B cell (primary cell): Measurements from ENCODE around the gene RELB. TPM values are rescaled to one million over a fixed set of nuclear protein-coding genes. Genes with fewer than 3 reads are reported as not detected.
A peak's percentile ranks its signal among the peaks of the same experiment; 100 is the strongest.

Source experiments
- ATAC-seq: fragments of 200-7000 bp; cut with Tn5 transposase; one replicate; pipeline ENCODE4 v1.10.0; 2021; ENCODE audit warnings: low read depth, mild to moderate bottlenecking, moderate number of reproducible peaks, moderate library complexity
- CTCF ChIA-PET: fragments of 350-600 bp; sonication (Branson Sonifier 250); formaldehyde crosslinking; loops from one replicate; lab custom pipeline; 2021; ENCODE audit warnings: antibody characterized with exemption, inconsistent platforms; lab: Charles Lee
- POLR2A ChIA-PET: fragments of 350-600 bp; sonication (Branson Sonifier 250); formaldehyde crosslinking; loops from one replicate; lab custom pipeline; 2021; ENCODE audit warnings: antibody characterized with exemption; lab: Charles Lee
- DNase-seq: peaks from one replicate; pipeline ENCODE4 v3.0.0; 2013
- H2AFZ ChIP-seq: 2 replicates; pipeline ENCODE4 v1.6.1; 2012; ENCODE audit warnings: mild to moderate bottlenecking, low read depth, low read length; ENCODE audit not compliant: insufficient read depth, poor library complexity, severe bottlenecking
- H3K27ac ChIP-seq, 2 donors: 1 replicate in 1 of 2; 2 replicates in 1 of 2; pipeline ENCODE4 v1.5.1; 2012 to 2013; ENCODE audit warnings: low read length in 2 of 2, mild to moderate bottlenecking in 2 of 2, moderate library complexity in 1 of 2
- H3K27me3 ChIP-seq, 4 experiments: fragments of 200-600 bp in 1 of 4; sonication (generic) in 1 of 4; replicated peaks in 1 of 4; 1 replicate in 2 of 4; 2 replicates in 2 of 4; pipeline versions ENCODE4 v1.6.1 to v1.7.0; 2013 to 2016; ENCODE audit warnings: low read length in 3 of 4, mild to moderate bottlenecking in 2 of 4, mixed read lengths in 1 of 4, moderate library complexity in 1 of 4; ENCODE audit not compliant: insufficient read depth in 4 of 4, control insufficient read depth in 3 of 4; ENCODE audit errors: control extremely low read depth in 1 of 4
- H3K36me3 ChIP-seq, 2 experiments: replicated peaks in 1 of 2; 1 replicate in 1 of 2; 2 replicates in 1 of 2; pipeline versions ENCODE4 v1.6.1 to v1.7.1; 2013; ENCODE audit warnings: low read length in 1 of 2; ENCODE audit not compliant: insufficient read depth in 2 of 2, control insufficient read depth in 1 of 2; ENCODE audit errors: control extremely low read depth in 1 of 2, extremely low read depth in 1 of 2
- H3K4me1 ChIP-seq, 2 donors: fragments of 200-600 bp in 1 of 2; sonication (generic) in 1 of 2; 1 replicate in 1 of 2; 2 replicates in 1 of 2; pipeline versions ENCODE4 v1.5.1 to v1.6.1; 2013 to 2017; ENCODE audit warnings: low read length in 2 of 2; ENCODE audit not compliant: control insufficient read depth in 2 of 2, insufficient read depth in 2 of 2
- H3K4me2 ChIP-seq: replicated peaks from 2 replicates; pipeline ENCODE3; 2012; ENCODE audit warnings: mild to moderate bottlenecking, low read depth, low read length; ENCODE audit not compliant: poor library complexity, severe bottlenecking
- H3K4me3 ChIP-seq, 5 experiments: fragments of 200-600 bp in 1 of 5; sonication (generic) in 1 of 5; 1 replicate in 3 of 5; 2 replicates in 2 of 5; pipeline versions ENCODE4 v1.5.1 to v1.7.0; 2011 to 2016; ENCODE audit warnings: low read length in 4 of 5, mild to moderate bottlenecking in 4 of 5, low read depth in 2 of 5, control low read depth in 1 of 5, moderate library complexity in 1 of 5; ENCODE audit not compliant: insufficient read depth in 1 of 5; ENCODE audit errors: control extremely low read depth in 1 of 5, extremely low read depth in 1 of 5
- H3K79me2 ChIP-seq: fragments of 200-600 bp; sonication (generic); one replicate; pipeline ENCODE4 v1.6.0; 2016; ENCODE audit warnings: low read length; ENCODE audit not compliant: control insufficient read depth, insufficient read depth
- H3K9ac ChIP-seq: fragments of 200-600 bp; sonication (generic); 2 replicates; pipeline ENCODE4 v1.6.1; 2017; ENCODE audit warnings: mild to moderate bottlenecking, low read length, moderate library complexity
- H3K9me3 ChIP-seq, 3 donors: one replicate each; pipeline versions ENCODE4 v1.6.1 to v1.7.1; 2013; ENCODE audit warnings: low read length in 2 of 3; ENCODE audit not compliant: control insufficient read depth in 2 of 3, insufficient read depth in 1 of 3; ENCODE audit errors: control extremely low read depth in 1 of 3
- H4K20me1 ChIP-seq: 2 replicates; pipeline ENCODE4 v1.6.0; 2012; ENCODE audit warnings: mild to moderate bottlenecking, low read length; ENCODE audit not compliant: insufficient read depth, control insufficient read depth, poor library complexity, severe bottlenecking
- H3K27ac Mint-ChIP-seq: one replicate; pipeline ENCODE4 v1.8.0; 2021; ENCODE audit warnings: mixed read lengths
- H3K27me3 Mint-ChIP-seq: one replicate; pipeline ENCODE4 v1.8.0; 2021; ENCODE audit warnings: mixed read lengths
- H3K4me1 Mint-ChIP-seq: one replicate; pipeline ENCODE4 v1.8.0; 2021; ENCODE audit warnings: mixed read lengths
- H3K4me3 Mint-ChIP-seq: one replicate; pipeline ENCODE4 v1.8.0; 2021; ENCODE audit warnings: mixed read lengths
- H3K9me3 Mint-ChIP-seq: one replicate; pipeline ENCODE4 v1.8.0; 2022; ENCODE audit warnings: mixed read lengths; ENCODE audit not compliant: insufficient read depth
- CTCF ChIP-seq: fragments of 200-600 bp; IDR thresholded peaks from one replicate; pipeline ENCODE4 v1.8.0; 2022; ENCODE audit warnings: antibody characterized with exemption, mild to moderate bottlenecking
- EZH2 ChIP-seq: IDR thresholded peaks from 2 replicates; pipeline ENCODE4 v1.6.1; 2012; ENCODE audit warnings: borderline replicate concordance, low read depth, mild to moderate bottlenecking, moderate library complexity, low read length; ENCODE audit not compliant: insufficient read depth, poor library complexity, severe bottlenecking
- WGBS: methylation state at CpG from one replicate; pipeline ENCODE4 v1.1.5; 2013; ENCODE audit warnings: missing lambda C conversion rate; ENCODE audit not compliant: insufficient coverage; 5-methylcytosine and 5-hydroxymethylcytosine counted together
- intact Hi-C: fragments of 100-400 bp; cut with micrococcal nuclease; formaldehyde crosslinking; loops from one replicate; pipeline ENCODE4 v1.10.0; 2022
- polyA plus RNA-seq: library from polyadenylated mRNA; depleted of rRNA; stranded (reverse); fragments of >200 nt; gene quantifications from 2 replicates; pipeline ENCODE4 v1.2.3, GENCODE V29; 2012
- total RNA-seq, 2 donors: library from RNA; stranded (reverse); fragments of 120-200 nt in 1 of 2; gene quantifications; 1 replicate in 1 of 2; 2 replicates in 1 of 2; pipeline versions ENCODE4 v1.2.3 to v1.2.4, GENCODE V29; 2013 to 2022

Gene RELB
- total and polyA plus RNA-seq, 2 donors (not counting 1 experiment from before 2014, with no cell fraction given): 63.8 to 106 TPM

- peak overlapping the region; percentile 99 for H3K4me3 Mint-ChIP-seq
- Histone ChIP-seq H3K27me3 (no peaks in the 10 kb centered on the region), H2AFZ (no peak overlapping the region), H4K20me1 (peaks cover 48% of the 10 kb centered on the region), H3K27ac (peak overlapping the region in 1 of 2 donors; percentile 93), H3K9me3 (no peaks in the 10 kb centered on the region), H3K4me1 (peaks cover 71 to 80% of the 10 kb centered on the region in 2 donors), H3K9ac (no peak overlapping the region), H3K36me3 (peaks cover 0 to 9% of the 10 kb centered on the region in 2 experiments), H3K79me2 (peaks cover 97% of the 10 kb centered on the region), H3K4me3 (no peak overlapping the region), H3K4me2 (peak overlapping the region; percentile 99)
- peak overlapping the region; percentile 94 for H3K27ac Mint-ChIP-seq
- WGBS: 89% methylated on average over 7 of the region's 7 CpGs
- H3K4me1 Mint-ChIP-seq: peaks cover 79% of the 10 kb centered on the region
- CTCF ChIA-PET: interaction anchor here (0.8 to 2.2 kb wide), 5 partner anchors 8 to 268 kb away, joined by 3 to 7 read pairs (median 3); partner anchors contain the start of gene CLASRP
- intact Hi-C loops: no loop called here
- ATAC-seq (no peak), DNase-seq (no peak)
- POLR2A ChIA-PET: no interaction called here
- no peak for TF ChIP-seq EZH2
- no peak for TF ChIP-seq CTCF
- no peaks in the 10 kb centered on the region for H3K27me3 Mint-ChIP-seq
- H3K9me3 Mint-ChIP-seq: no peaks in the 10 kb centered on the region
Observed at GRCh38 chr19:44957526-44957925, 43.7 kb upstream of the RELB start.

- ATAC-seq (no peak), DNase-seq (no peak)
- peak overlapping the region; percentile 99 for H3K4me3 Mint-ChIP-seq
- H3K9me3 Mint-ChIP-seq: no peaks in the 10 kb centered on the region
- POLR2A ChIA-PET: no interaction called here
- peaks cover 78% of the 10 kb centered on the region for H3K4me1 Mint-ChIP-seq
- no peaks in the 10 kb centered on the region for H3K9me3 ChIP-seq
- CTCF ChIA-PET: interaction anchor here (0.8 to 1.3 kb wide), 3 partner anchors 9 to 268 kb away, joined by 3 read pairs; partner anchors contain the start of gene CLASRP
- H3K4me2 ChIP-seq: peak overlapping the region; percentile 99
- no peak overlapping the region for H3K4me3 ChIP-seq
- H3K9ac ChIP-seq: no peak overlapping the region
- H3K27me3 Mint-ChIP-seq: no peaks in the 10 kb centered on the region
- TF ChIP-seq CTCF (no peak), EZH2 (no peak)
- H3K27ac Mint-ChIP-seq: peak overlapping the region; percentile 94
- H3K79me2 ChIP-seq: peaks cover 99% of the 10 kb centered on the region
- H3K4me1 ChIP-seq: peaks cover 71 to 80% of the 10 kb centered on the region in 2 donors
- no peaks in the 10 kb centered on the region for H3K27me3 ChIP-seq
- H3K36me3 ChIP-seq: peaks cover 0 to 11% of the 10 kb centered on the region in 2 experiments
- 58% methylated on average over 5 of the region's 9 CpGs for WGBS
- H4K20me1 ChIP-seq: peaks cover 48% of the 10 kb centered on the region
- no peak overlapping the region for H2AFZ ChIP-seq
- H3K27ac ChIP-seq: peak overlapping the region in 1 of 2 donors; percentile 93
- intact Hi-C loops: no loop called here
Observed at GRCh38 chr19:44958090-44958489, 43.2 kb upstream of the RELB start.
